ENCODE results near the gene LRBA. TPM values are rescaled to one million over a fixed set of nuclear protein-coding genes. Genes with fewer than 3 reads are reported as not detected.

Gene LRBA
- total RNA-seq, 1 experiment from 2014 or later: 55.3 TPM

GRCh38 chr4:150363721-150364688 is 651.1 kb downstream of the LRBA start:
- H2BK120ac ChIP-seq (ENCODE audit: low read depth, low read length, poor library complexity, severe bottlenecking): no peak overlapping the region
- H4K91ac ChIP-seq (ENCODE audit: insufficient read length, low read depth, low read length): no peak overlapping the region
- Mint-ChIP-seq H3K36me3 (ENCODE audit: insufficient read depth in 1 of 3, low read depth in 3 of 3) (no peaks in the 10 kb centered on the region), H3K9me3 (no peaks in the 10 kb centered on the region), H3K27ac (no peak overlapping the region), H3K4me3 (no peak overlapping the region), H3K4me1 (peaks cover 16% of the 10 kb centered on the region in 2 experiments), H3K27me3 (ENCODE audit: low read depth) (peaks cover 17% of the 10 kb centered on the region)
- H3K23me2 ChIP-seq (ENCODE audit: insufficient read length, low read depth, low read length, poor library complexity, severe bottlenecking): peaks cover 3% of the 10 kb centered on the region
- DNase-seq: no peak
- H2BK12ac ChIP-seq (ENCODE audit: insufficient read length, low read depth, low read length): no peak overlapping the region
- H3K79me1 ChIP-seq (ENCODE audit: insufficient read depth, low read depth, low read length, poor library complexity, severe bottlenecking): no peaks in the 10 kb centered on the region
- no peaks in the 10 kb centered on the region for H3K79me2 ChIP-seq (ENCODE audit: insufficient read depth, low read length)
- H3K56ac ChIP-seq (ENCODE audit: insufficient read length, low read depth, low read length): no peak overlapping the region
- H3K9me3 ChIP-seq (ENCODE audit: control insufficient read depth, low read depth, low read length): no peaks in the 10 kb centered on the region
- no peak overlapping the region for H3K14ac ChIP-seq (ENCODE audit: insufficient read depth, low read length)
- H3K9ac ChIP-seq (ENCODE audit: extremely low read depth, insufficient read length, low read length): no peak overlapping the region
- peaks cover 4% of the 10 kb centered on the region; the same call in 1 of the 2 replicates for H3K4me1 ChIP-seq (ENCODE audit: insufficient read depth, low read length)
- no peak overlapping the region for H4K5ac ChIP-seq (ENCODE audit: insufficient read length, low read depth, low read length)
- H2BK5ac ChIP-seq (ENCODE audit: insufficient read length, low read length): no peak overlapping the region
- peaks cover 6% of the 10 kb centered on the region; the same call in 1 of the 2 replicates for H3K27me3 ChIP-seq (ENCODE audit: insufficient read depth, low read length)
- TF ChIP-seq CTCF (conservative IDR thresholded peaks at IDR 0.05): no peak
- H3K27ac ChIP-seq (ENCODE audit: insufficient read length, low read depth, low read length): no peak overlapping the region
- H4K8ac ChIP-seq (replicated peaks; ENCODE audit: insufficient read length, low read depth, low read length): no peak overlapping the region
- H3K23ac ChIP-seq (ENCODE audit: insufficient read length, low read depth, low read length): no peak overlapping the region
- no CpG with 5 or more reads among the region's 2 CpGs for WGBS (ENCODE audit: extremely low coverage, insufficient read length, low lambda C conversion rate)
- no peak overlapping the region for H2AK5ac ChIP-seq (ENCODE audit: insufficient read length, low read length)
- H4K20me1 ChIP-seq (ENCODE audit: control insufficient read depth, insufficient read depth, insufficient read length): no peaks in the 10 kb centered on the region
- no peak overlapping the region for H2BK15ac ChIP-seq (ENCODE audit: low read depth, low read length)
- H3K4me2 ChIP-seq (ENCODE audit: insufficient read depth, insufficient read length, low read length): no peak overlapping the region
- no peak overlapping the region for H3K18ac ChIP-seq (ENCODE audit: insufficient read length, low read depth, low read length)
- H2AFZ ChIP-seq (ENCODE audit: low read length): no peak overlapping the region
- no peak overlapping the region for H3T11ph ChIP-seq (ENCODE audit: low read length)
- H3K4ac ChIP-seq (ENCODE audit: low read depth, low read length): no peak overlapping the region
- no peak overlapping the region for H2BK20ac ChIP-seq (ENCODE audit: low read depth, low read length, poor library complexity, severe bottlenecking)
